Measurements from ENCODE around the gene MED26. TPM values are rescaled to one million over a fixed set of nuclear protein-coding genes. Genes with fewer than 3 reads are reported as not detected.

MED26 gene
- total and polyA plus RNA-seq, 10 of the 15 experiments (the other 5 are each of a cell fraction or from before 2014, with no cell fraction given): 1.1 to 21.4 (median 9.7) TPM

- TF ChIP-seq PRDM15 (CRISPR knock-in tag; IDR thresholded peaks at IDR 0.05) (no peak), CHD1 (IDR thresholded peaks at IDR 0.05; ENCODE audit: low read depth, low read length) (no peak), STAT1 (conservative IDR thresholded peaks at IDR 0.05) (no peak), HDAC6 (IDR thresholded peaks at IDR 0.05; ENCODE audit: unreplicated experiment) (no peak), BCL3 (IDR thresholded peaks at IDR 0.05; ENCODE audit: borderline replicate concordance, insufficient read depth, low read depth, low read length, poor library complexity, severe bottlenecking) (no peak), TCF3 (IDR thresholded peaks at IDR 0.05; ENCODE audit: borderline replicate concordance, insufficient read depth, low read depth, low read length) (no peak), ASH2L (IDR thresholded peaks at IDR 0.05; ENCODE audit: borderline replicate concordance, low read depth) (peak; percentile 76; the same call in 1 of the 2 replicates), BACH1 (IDR thresholded peaks at IDR 0.05; ENCODE audit: borderline replicate concordance) (no peak; the same call in 1 of the 2 replicates), PKNOX1 (IDR thresholded peaks at IDR 0.05) (peak; percentile 83), BRCA1 (IDR thresholded peaks at IDR 0.05; ENCODE audit: low read depth, low read length) (no peak), NKRF (conservative IDR thresholded peaks at IDR 0.05) (peak; percentile 63), E2F4 (IDR thresholded peaks at IDR 0.05; ENCODE audit: low read depth, low read length) (no peak; the same call in 1 of the 2 replicates), RB1 (IDR thresholded peaks at IDR 0.05; ENCODE audit: borderline replicate concordance) (no peak), MYB (IDR thresholded peaks at IDR 0.05; ENCODE audit: borderline replicate concordance, low read depth, low read length) (no peak), YY1 (IDR thresholded peaks at IDR 0.05; ENCODE audit: low read depth, low read length) (peak; percentile 30), ATF3 (IDR thresholded peaks at IDR 0.05; ENCODE audit: borderline replicate concordance, extremely low read depth, low read depth, low read length) (no peak), PAX8 (IDR thresholded peaks at IDR 0.05) (no peak), CHD2 (IDR thresholded peaks at IDR 0.05; ENCODE audit: borderline replicate concordance, low read depth, low read length) (peak; percentile 93)
Measured at GRCh38 chr19:16659832-16660708, 32.1 kb upstream of the MED26 start, which contains the start of gene SMIM7 (continued).

All from GM12878 (cell line).